ENCODE data around the gene ACP6. TPM values are rescaled to one million over a fixed set of nuclear protein-coding genes. Genes with fewer than 3 reads are reported as not detected.

The ACP6 gene
- total RNA-seq, 3 donors from 2014 or later (not counting 1 experiment from before 2014, with no cell fraction given), result 7.7 to 9.4 (median 7.8) TPM

- H3K9me3 Mint-ChIP-seq, result no peaks in the 10 kb centered on the region
Measured at GRCh38 chr1:147647796-147648633, 22.3 kb downstream of the ACP6 start.

DNA sequence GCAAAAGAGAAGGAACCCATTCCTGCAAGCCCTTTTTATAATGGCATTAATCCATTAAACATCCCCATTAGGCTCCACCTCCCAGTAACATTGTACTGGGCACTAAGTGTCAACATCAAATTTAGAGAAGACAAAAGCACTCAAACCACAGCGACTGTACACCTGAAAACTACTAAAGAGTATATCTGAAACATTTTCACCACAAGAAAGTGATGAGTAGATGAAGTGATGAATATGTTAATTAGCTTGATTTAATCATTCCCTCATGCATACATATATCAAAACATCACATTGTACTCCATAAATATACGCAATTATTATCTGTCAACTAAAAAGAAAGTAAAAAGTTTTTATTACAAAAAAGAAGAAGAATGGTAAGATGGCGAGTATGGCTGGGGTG lies 26.4 kb downstream of the ACP6 start:
- no peak for TF ChIP-seq CTCF (IDR thresholded peaks at IDR 0.05)
- DNase-seq (no peak), ATAC-seq (no peak)
- Mint-ChIP-seq H3K4me3 (no peak overlapping the region), H3K36me3 (no peaks in the 10 kb centered on the region), H3K27ac (peak overlapping the region in 1 of 2 donors; percentile 1), H3K9me3 (no peaks in the 10 kb centered on the region), H3K4me1 (peaks cover 37 to 45% of the 10 kb centered on the region in 2 donors), H3K27me3 (ENCODE audit: low read depth in 2 of 2) (peaks cover 0 to 3% of the 10 kb centered on the region in 2 donors)
- H3K27me3 ChIP-seq (ENCODE audit: control insufficient read depth, insufficient read depth, low read length), result no peaks in the 10 kb centered on the region
- no peaks in the 10 kb centered on the region for H3K36me3 ChIP-seq (ENCODE audit: control insufficient read depth, insufficient read depth, low read length)
- no peak overlapping the region for H3K27ac ChIP-seq (ENCODE audit: low read length)
- WGBS (ENCODE audit: insufficient coverage), result 100% methylated on average over 1 of the region's 3 CpGs
- H3K9me3 ChIP-seq (ENCODE audit: control insufficient read depth, insufficient read depth, low read length), result no peaks in the 10 kb centered on the region
- no peak overlapping the region for H3K4me3 ChIP-seq (ENCODE audit: low read length)
- intact Hi-C loops (cut with micrococcal nuclease), result no loop called here
- peaks cover 31% of the 10 kb centered on the region for H3K4me1 ChIP-seq (ENCODE audit: control insufficient read depth, insufficient read depth, low read length)

More at GRCh38 chr1:147647796-147648633, 22.3 kb downstream of the ACP6 start:
- ATAC-seq, result peak; percentile 88 to 93 (median 91)
- TF ChIP-seq CTCF (IDR thresholded peaks at IDR 0.05), result no peak
- intact Hi-C loops (cut with micrococcal nuclease), result no loop called here
- DNase-seq, result peak; percentile 41 to 77
- H3K27me3 Mint-ChIP-seq (ENCODE audit: low read depth in 2 of 2), result no peaks in the 10 kb centered on the region
- H3K36me3 Mint-ChIP-seq, result peaks cover 7% of the 10 kb centered on the region
- Histone ChIP-seq H3K4me1 (ENCODE audit: control insufficient read depth, insufficient read depth, low read length) (peaks cover 32% of the 10 kb centered on the region), H3K4me3 (ENCODE audit: low read length) (peak overlapping the region; percentile 4), H3K27me3 (ENCODE audit: control insufficient read depth, insufficient read depth, low read length) (no peaks in the 10 kb centered on the region), H3K9me3 (ENCODE audit: control insufficient read depth, insufficient read depth, low read length) (no peaks in the 10 kb centered on the region), H3K27ac (ENCODE audit: low read length) (peak overlapping the region; percentile 75), H3K36me3 (ENCODE audit: control insufficient read depth, insufficient read depth, low read length) (no peaks in the 10 kb centered on the region)
- H3K4me1 Mint-ChIP-seq, result peaks cover 40 to 45% of the 10 kb centered on the region in 2 donors
- WGBS (ENCODE audit: insufficient coverage), result 60% methylated on average over 13 of the region's 13 CpGs
- peak overlapping the region; percentile 82 to 87 for H3K27ac Mint-ChIP-seq
- peak overlapping the region; percentile 58 for H3K4me3 Mint-ChIP-seq

- no peaks in the 10 kb centered on the region for H3K9me3 ChIP-seq (ENCODE audit: control insufficient read depth, insufficient read depth, low read length)
- Mint-ChIP-seq H3K27ac (peak overlapping the region in 1 of 2 donors; percentile 79), H3K9me3 (no peaks in the 10 kb centered on the region), H3K4me1 (peaks cover 17 to 25% of the 10 kb centered on the region in 2 donors), H3K27me3 (ENCODE audit: low read depth in 2 of 2) (peaks cover 0 to 3% of the 10 kb centered on the region in 2 donors), H3K4me3 (no peak overlapping the region), H3K36me3 (no peaks in the 10 kb centered on the region)
- DNase-seq (peak in 1 of 2 donors; percentile 83), ATAC-seq (peak in 1 of 3 donors; percentile 35)
- 73% methylated on average over 15 of the region's 17 CpGs for WGBS (ENCODE audit: insufficient coverage)
- intact Hi-C loops (cut with micrococcal nuclease), result loop anchor here (1.0 to 2.0 kb wide), 3 partner anchors 41 to 251 kb away; no protein-coding TSS in a partner anchor
- H3K4me3 ChIP-seq (ENCODE audit: low read length), result no peak overlapping the region
- H3K27me3 ChIP-seq (ENCODE audit: control insufficient read depth, insufficient read depth, low read length), result no peaks in the 10 kb centered on the region
- no peak overlapping the region for H3K27ac ChIP-seq (ENCODE audit: low read length)
- H3K4me1 ChIP-seq (ENCODE audit: control insufficient read depth, insufficient read depth, low read length), result peaks cover 13% of the 10 kb centered on the region
- TF ChIP-seq CTCF (IDR thresholded peaks at IDR 0.05), result peak; percentile 86
- no peaks in the 10 kb centered on the region for H3K36me3 ChIP-seq (ENCODE audit: control insufficient read depth, insufficient read depth, low read length)
Measured at GRCh38 chr1:147641695-147642592, 28.4 kb downstream of the ACP6 start.
